Left forelimb (tissue), 1 donor: ENCODE data around the gene PRDM8.
"Not testable (repeated sequence)": the region's sequence is repeated elsewhere in the genome, so short reads cannot be mapped to it uniquely, and the experiment has no call there.

Source experiments
- DNase-seq: peaks from one replicate; pipeline ENCODE4 v3.0.0-alpha.2; 2018; ENCODE audit warnings: low spot score

PRDM8 gene

DNA sequence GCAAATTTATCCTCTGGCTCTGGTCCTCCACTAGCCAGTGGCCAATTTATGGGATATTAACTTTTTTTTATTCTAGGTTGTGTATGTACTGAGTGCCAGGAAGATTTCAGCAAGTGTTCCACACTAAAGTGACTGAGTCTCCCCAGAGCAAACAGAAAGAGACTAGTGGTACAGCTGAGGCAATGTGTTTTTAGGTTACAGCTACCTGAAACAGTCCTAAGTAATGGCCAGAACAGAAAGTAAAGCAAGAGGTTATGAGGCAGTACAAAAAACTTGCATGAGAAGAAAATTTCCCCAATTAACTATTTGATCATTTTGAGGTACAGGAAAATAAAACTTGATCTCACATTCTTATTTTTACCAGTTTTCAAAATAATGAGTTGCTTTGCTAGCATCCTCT is 31.2 kb downstream of the PRDM8 start:
- no peak for DNase-seq

DNA sequence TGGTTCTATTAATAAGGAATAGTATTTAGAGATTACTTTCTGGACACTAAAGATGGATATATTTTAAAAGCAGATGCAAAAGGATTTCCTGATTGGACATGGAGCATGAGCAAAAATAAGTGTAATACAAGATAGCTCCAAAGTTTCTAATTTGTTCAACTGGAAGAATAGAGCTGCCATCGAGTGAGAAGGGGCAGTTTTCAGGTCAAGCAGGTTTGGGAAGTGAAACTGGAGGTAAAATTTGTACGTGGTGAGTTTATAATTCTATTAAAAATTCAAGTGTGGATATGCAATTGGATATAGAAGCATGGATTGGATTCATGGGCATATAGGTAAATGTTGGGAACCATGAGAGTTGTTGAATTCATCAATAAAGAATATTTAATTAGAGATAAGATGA is 31.8 kb downstream of the PRDM8 start:
- no peak for DNase-seq

DNA sequence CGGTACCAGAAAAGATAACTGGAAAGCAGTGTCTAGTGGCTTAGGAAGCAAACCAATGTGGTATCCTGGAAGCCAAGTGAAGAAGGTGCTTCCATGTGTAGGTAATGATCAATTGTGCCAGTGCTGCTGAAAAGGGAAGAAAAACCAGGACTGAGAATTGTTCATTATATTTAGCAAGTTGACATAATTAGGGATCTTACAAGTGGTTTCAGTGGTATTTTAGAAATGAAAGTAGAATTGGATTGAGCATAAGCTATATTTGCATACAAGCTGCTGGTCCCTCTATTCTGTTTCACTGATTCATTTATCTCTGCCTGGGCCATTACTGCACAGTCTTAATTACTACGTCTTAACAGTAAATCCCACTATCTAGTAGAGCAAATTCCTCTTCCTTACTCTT is 32.3 kb downstream of the PRDM8 start:
- DNase-seq: no peak

DNA sequence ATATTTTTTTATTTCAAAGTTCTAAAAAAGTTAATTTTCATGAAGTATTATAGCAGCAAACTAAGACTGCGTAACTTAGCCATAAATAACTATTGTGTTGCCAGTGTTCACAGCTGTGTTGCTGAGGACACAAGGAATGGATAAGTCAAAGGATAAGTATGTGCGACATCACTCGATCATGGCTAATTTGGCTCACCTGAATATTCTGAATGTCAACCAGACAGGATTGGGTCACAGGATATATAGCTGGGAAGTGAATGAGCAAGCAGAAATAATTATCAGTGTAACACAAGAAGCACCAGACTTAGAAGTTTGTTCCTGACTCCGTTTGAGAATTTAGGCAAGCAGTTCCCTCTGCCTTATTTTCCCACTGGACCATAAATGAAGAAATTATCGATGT is 33.9 kb downstream of the PRDM8 start:
- DNase-seq: no peak

DNA sequence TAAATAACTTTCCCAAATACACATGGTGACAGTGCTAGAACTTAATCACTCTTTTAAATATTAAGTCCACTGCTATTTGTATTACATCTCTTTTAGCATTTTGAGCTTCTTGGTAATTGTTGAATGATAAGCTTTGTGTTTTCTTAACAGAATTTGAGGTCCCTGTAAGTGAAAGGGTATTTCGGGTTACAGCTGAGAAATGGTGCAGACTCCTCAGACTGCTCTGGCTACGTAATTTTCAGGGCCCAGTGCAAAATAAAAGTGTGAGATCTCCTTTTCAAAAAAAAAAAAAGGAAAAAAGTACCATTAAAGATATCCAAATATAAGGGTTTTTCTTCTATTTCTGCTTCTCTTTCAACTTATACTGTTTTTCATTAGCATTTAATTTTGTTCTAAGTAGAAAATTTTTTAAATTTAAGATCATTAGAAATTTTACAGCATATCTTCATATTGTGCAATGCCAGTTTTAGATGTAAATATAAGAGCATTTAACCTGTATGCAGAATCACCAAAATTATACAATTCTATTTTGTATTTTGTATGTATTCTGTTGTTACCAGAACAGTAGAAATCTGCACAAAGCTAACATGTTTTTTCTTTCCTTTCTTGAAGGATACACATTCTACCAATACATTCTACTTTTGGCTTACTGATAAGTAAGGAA is 35.5 kb downstream of the PRDM8 start:
- no peak for DNase-seq

DNA sequence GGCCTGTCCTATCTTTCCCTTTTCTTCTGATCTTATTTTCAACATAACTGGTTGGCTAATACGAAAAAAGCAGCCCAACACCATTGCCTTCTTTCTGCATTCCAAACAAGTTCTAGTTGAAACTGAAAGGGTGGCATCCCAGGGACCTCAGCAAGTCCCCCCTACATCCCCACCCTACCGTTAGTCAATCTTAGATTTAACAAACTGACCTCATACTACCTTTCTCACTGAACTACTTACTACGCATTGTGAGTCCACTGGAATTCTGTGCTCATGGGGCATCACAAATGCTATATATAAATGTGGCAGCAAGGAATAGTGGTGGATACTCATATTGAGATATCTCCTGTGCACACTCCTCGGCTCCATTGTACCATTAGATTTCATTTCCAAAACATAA is 36.1 kb downstream of the PRDM8 start:
- no peak for DNase-seq

DNA sequence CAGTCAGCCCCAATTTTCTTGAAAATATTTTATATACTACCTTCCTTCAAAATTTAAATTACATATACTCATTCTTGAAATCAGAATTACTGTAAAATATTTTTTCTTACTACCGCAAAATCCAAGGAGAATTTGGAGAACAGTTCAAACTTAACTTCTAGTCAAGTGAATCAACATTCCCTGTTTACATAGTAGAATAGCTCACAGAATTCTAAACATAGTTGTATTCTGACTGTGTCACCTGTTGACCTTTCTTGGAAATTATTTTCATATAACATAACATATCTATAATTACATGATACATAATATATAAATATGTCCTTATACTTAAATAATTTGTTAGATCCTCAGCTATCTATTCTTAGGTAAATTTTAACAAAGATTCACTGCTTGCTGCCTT is 38.1 kb downstream of the PRDM8 start:
- DNase-seq: no peak

DNA sequence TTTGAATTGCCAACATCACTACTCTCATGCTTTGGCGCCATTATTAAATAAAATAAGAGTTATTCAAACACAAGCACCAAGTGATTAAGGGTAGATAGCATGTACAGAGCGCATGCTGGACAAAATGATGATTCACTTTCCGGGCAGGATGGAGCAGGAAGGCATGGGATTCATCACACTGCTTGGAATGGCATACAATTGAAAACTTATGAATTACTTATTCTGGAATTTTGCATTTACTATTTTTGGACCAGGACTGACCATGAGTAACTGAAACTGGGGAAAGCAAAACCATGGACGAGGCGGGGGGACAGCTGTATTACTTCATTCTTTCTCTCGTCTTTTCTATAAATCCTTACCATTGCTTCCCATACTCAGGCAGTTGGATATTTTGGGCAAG is 40.7 kb downstream of the PRDM8 start:
- no peak for DNase-seq

DNA sequence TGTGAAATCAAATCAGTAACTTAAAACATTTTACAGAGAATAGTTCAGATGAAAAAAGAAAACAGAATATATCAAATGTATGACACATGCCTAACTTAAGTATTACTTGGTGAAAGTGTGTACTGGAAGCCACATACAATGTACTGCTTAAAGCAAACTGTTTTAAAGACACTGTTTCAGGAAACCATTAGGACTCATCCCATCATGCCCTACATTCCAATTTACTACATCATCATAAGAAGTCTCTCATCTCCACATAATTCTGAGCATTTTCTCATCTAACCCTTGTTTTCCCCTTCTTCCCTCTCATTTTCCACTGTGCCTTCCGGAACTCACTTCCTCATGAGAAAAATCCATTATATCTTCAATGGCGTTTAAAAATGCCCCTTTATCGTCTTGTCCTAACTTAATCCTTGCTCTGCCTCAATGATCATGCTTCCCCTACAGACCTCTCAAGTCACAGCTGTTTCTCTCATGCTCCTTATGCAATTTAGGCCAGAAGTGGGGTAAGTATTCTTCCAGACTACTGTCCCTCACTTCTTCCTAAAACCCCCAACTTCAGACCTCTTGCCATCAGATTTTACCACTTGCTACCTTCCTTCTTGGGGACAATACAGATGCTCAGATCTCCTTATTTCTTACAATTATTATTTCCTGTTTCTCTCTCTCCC is 42.3 kb downstream of the PRDM8 start:
- DNase-seq: no peak

DNA sequence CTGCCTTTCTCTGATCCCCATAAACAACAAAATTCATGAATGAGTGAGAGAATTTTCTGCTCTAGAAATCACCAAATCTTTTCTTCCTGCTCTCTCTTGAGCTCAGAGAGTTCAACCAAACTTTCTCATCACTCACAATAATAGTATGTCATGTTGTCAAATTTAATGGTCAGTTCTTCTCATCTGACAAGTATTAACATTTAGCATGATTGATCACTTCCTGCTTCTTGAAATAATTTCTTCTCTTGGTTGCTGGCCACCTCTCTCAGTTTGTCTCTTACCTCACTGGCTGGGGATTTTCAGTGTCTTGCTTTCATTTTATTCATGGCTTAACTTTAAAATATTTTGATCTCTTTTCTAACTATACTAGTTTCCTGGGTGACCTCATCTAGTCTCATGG is 43.7 kb downstream of the PRDM8 start:
- DNase-seq: no peak

DNA sequence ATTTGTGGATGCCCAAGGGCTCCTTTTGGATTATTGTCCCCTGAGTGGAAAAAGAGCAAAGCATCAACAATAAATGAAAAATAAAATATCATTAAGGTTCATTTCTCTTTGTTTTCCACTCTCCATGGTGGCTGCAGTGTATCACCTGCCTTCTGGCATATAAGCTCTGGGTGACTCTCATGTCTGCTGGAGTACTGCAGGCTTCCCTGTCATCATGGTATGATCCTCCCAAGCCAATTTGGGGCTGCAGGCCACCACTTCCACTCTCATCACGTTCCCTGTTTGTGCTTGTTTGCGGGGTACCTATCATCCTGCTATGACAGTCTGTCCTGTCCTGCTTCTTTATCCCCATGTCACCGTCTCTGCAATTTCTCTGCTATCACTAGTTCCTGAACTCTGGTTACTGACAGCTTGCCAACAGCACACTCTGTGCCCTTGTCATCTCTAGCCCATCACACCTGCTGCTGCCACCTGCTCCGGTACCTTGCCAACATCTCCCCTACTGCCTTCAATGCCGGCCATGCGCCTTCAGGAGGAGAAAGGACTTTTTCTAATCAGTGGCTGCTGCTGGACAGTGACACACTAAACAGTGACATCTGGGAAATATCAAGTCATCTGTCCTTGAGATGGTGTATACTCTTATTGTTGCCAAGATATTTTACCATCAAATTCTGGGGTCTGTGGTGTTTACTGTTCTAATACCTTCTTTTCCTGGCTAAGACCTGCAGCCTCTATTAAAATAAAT is 46.1 kb downstream of the PRDM8 start:
- no peak for DNase-seq

DNA sequence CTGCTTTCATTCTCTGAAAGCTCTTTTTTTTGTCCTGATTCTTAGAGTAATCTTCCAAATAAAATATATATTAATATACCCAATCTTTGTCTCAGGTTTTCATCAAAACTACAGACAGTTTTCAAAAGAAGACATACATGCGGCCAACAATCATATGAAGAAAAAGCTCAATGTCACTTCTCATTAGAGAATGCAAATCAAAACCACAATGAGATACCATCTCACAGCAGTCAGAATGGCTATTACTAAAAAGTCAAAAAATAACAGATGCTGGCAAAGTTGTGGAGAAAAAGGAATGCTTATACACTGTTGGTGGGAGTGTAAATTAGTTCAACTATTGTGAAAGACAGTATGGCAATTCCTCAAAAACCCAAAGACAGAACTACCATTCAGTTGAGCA is 50.2 kb downstream of the PRDM8 start:
- not testable (repeated sequence) for DNase-seq

DNA sequence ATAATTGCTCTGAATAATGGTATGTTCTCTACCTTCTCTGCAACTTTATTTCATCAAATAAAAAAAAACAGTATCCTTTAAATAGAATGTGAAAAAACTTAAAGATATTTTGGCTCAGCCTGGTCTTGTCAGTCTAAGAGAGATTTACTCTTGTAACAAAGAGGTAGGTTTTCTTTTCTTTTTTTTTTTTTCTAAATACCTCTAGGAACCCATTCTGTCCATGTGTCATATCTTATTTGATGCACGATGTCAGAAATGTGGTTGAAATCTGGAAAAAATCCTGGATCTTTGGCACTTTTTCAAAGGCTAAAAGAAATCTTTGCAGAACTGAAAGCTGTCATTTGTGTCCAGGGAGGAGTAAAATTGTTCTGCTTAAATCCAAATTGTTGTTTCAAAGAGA is 51.8 kb downstream of the PRDM8 start:
- DNase-seq: no peak

DNA sequence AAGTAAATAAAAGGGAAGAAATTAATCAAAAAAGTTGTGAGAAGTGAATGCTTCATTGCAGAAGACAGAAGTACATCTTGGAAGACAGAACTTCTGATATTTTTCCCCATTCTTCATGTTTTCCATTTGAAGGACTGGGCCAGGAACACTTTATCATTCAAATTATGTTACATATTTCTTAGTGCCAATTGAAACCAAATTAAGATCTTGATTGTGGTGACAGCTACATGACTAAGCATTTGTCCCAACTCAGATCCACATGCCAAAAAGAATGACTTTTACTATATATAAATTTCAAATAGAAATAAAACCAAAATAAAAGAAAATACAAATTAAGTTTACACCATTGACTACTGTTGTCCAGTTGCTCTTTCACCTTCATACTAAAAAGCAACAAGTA is 55.1 kb downstream of the PRDM8 start:
- DNase-seq: no peak

DNA sequence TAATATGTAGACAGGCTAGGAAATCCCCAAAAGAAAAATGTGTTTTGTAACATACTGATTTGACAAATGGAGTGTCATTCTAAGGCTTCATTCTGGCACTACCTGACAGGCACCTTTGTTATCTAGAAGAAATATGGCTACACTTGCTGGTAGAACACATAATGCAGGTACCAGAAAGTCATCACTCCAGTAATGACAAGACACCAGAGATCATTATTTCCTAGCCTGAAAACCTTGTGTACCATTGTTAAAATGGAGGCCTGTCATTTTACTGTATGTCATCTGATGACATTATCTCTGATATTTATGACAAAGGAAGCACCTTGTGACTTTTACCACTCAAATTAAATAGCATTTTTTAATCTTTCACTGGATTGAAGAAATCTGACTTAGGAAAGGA is 55.6 kb downstream of the PRDM8 start:
- no peak for DNase-seq

DNA sequence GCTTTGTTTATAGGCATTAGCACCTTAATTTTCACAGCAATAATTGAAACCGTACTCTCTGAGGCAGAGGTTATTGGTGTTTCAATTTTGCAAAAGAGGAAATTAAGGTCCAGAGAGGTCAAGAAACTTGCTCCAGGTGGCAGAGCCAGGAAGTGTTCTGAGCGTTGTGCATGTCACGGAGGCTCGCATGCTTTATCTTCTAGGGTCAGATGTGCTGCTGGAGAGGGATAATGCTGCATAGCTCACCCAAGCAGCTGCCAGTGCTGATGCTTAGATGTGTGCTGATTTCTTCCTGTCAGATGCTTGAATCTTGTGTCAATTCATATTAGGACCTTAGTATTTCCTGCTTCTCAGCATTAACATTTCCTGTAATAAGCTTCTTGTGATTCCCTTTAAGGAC is 56.2 kb downstream of the PRDM8 start:
- DNase-seq: no peak
